ENCODE results near the gene USH1C.

- TF ChIP-seq EZH2 (IDR thresholded peaks at IDR 0.05; ENCODE audit: insufficient read depth, poor library complexity, severe bottlenecking) (no peak), EZH2phosphoT487 (IDR thresholded peaks at IDR 0.05; ENCODE audit: insufficient read depth, low read depth) (no peak)
Measured at GRCh38 chr11:17472467-17472866, 71.7 kb downstream of the USH1C start.
